Measurements from ENCODE around the gene POMGNT1.

The POMGNT1 gene

DNA sequence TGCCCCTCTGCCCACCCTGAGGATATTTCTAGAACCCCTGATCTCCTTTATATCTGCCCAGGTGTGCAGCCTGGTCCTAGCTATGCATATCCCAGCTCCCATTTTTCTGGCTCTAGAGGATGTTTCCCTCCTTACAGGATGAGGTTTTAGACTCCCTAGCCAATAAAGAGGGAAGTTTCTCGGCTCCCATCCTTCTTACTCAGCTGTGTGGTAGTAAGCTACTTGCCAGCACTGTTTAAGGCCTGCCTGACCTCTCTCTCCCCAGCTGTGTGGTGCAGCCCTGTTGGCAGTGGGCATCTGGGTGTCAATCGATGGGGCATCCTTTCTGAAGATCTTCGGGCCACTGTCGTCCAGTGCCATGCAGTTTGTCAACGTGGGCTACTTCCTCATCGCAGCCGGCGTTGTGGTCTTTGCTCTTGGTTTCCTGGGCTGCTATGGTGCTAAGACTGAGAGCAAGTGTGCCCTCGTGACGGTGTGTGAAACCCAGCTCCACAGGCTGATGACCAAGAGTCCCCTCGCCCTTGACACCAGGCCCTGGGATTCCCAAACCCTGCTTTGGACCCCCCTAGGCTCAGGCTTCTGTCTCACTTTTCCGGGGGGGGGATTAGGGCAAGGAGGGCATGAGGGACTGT lies 14.2 kb downstream of the POMGNT1 start:
- DNase-seq (ENCODE audit: low read depth in 3 of 3, low spot score in 1 of 3), result no peak

- DNase-seq (ENCODE audit: low read depth in 3 of 3, low spot score in 1 of 3), result no peak
Measured at GRCh38 chr1:46183079-46183847, 15.0 kb downstream of the POMGNT1 start.

GRCh38 chr1:46181343-46182260 lies 16.6 kb downstream of the POMGNT1 start:
- no peak for DNase-seq (ENCODE audit: low read depth in 3 of 3, low spot score in 1 of 3)

GRCh38 chr1:46180082-46180616 lies 18.1 kb downstream of the POMGNT1 start:
- no peak for DNase-seq (ENCODE audit: low read depth in 3 of 3, low spot score in 1 of 3)

- peak; percentile 26 to 42 (median 35) for DNase-seq (ENCODE audit: low read depth in 3 of 3, low spot score in 1 of 3)
Measured at GRCh38 chr1:46179138-46180081, 18.8 kb downstream of the POMGNT1 start.

GRCh38 chr1:46176211-46176865 lies 21.9 kb downstream of the POMGNT1 start, which contains the start of gene P3R3URF:
Gene P3R3URF, minus strand, starts transcription at chr1:46176488. Its CDS starts 17 bp downstream, at chr1:46176471.
- no peak for DNase-seq (ENCODE audit: low read depth in 3 of 3, low spot score in 1 of 3)

GRCh38 chr1:46175243-46175642 lies 23.0 kb downstream of the POMGNT1 start:
- DNase-seq (ENCODE audit: low read depth in 3 of 3, low spot score in 1 of 3), result no peak

DNA sequence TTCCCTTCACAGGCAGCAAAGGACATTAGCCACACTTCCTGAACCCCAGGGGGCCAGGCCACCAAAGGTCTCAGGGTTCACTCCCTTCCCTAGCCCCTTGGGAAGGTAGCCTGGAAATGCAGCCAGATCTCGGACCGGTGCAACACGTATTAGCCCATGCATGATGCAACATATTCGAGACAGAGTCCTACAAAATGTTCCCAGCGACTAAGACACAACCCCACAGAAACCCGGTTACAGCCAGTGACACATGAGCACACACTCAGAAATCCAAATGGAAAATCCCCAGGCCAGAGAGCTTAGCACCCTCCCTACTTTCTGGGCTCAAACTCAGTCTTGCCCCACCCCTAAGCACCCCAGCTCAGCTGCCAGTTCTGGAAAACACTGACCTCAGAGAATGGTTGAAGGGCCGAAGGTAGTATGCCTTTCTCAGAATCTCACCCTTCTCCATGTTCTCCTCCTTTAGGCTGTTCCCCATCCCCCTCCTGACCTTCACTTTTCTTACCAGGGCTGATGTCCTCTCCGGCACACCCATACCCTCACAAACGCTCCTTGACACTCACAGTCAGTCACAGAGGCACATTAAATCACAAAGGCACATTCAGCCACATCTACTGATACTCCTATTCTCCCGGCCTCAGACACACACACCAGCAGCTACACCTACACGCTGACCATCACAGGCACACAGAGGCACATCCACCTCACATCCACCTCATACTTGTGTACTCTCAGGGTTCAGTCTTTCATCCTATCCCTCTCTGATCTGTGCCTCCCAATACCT lies 23.6 kb downstream of the POMGNT1 start, which contains the start of gene TSPAN1:
Gene TSPAN1 (plus strand): TSS at position 640 of the 784 bp plus-strand sequence. CDS start 6,021 bp downstream, outside the sequence.
- no peak for DNase-seq (ENCODE audit: low read depth in 3 of 3, low spot score in 1 of 3)

DNA sequence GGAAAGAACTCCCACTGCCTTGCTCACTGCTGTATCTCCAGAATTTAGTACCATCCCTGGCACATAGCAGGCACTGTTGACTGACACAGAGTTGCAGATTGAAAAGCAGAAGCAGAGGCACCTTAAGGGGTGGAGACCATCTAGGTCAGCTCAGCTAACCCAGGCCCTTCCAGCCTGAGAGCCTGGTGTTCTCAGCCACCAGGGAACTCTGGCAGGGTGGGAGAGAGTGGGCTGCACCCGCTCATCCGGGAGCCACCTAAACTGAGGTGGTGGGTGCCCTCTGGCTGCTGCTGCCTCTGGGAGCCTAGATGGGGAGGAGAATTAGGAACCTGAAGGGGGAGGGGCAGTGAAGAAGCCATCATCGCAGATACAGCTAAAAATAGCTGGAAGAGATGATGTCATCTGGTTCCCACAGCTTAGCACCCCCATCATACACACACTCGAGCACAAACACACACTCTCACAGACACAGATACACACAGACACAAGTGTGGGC lies 24.8 kb downstream of the POMGNT1 start:
- DNase-seq (ENCODE audit: low read depth in 3 of 3, low spot score in 1 of 3), result no peak

GRCh38 chr1:46172321-46172720 lies 25.9 kb downstream of the POMGNT1 start:
- no peak for DNase-seq (ENCODE audit: low read depth in 3 of 3, low spot score in 1 of 3)

DNA sequence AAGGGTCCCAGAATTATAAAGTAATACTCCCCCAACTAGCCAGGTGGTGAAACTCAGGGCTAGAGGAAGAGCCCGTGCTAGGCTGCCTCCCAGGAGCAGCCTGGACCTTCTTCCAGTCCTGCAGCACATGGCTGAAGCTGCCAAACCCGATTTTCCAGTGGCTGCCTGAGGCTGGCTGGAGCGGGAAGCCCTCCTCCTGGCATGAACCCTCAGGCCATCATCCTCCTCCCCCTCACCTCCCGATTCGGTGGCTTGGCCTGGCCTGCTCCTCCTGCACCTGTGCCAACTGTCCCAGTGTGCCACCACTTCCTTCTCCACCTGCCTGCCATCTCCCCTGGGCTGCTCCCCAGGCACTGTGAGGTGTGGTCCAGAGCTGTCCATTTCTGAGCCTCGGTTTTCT lies 26.4 kb downstream of the POMGNT1 start:
- no peak for DNase-seq (ENCODE audit: low read depth in 3 of 3, low spot score in 1 of 3)

DNA sequence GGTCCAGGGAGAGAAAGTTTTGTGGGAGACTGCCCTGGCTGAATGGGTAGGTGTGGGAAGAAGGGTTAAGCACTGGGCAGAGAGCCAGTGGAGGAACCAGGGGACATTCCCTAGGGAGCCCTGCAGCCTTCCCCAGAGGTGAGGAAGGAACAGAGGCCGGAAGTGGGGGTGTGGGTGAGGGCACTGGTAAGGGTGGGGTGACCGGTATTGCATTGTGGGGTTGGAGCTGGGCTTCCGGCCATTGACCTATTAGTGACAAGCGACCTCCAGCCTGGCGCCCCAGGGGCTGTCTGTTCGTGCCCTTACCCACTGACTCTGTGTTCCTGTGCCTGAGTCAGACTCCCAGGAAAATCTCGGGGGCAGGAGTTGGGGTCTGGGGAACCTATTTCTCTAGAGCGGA lies 26.9 kb downstream of the POMGNT1 start:
- DNase-seq (ENCODE audit: low read depth in 3 of 3, low spot score in 1 of 3), result no peak

DNA sequence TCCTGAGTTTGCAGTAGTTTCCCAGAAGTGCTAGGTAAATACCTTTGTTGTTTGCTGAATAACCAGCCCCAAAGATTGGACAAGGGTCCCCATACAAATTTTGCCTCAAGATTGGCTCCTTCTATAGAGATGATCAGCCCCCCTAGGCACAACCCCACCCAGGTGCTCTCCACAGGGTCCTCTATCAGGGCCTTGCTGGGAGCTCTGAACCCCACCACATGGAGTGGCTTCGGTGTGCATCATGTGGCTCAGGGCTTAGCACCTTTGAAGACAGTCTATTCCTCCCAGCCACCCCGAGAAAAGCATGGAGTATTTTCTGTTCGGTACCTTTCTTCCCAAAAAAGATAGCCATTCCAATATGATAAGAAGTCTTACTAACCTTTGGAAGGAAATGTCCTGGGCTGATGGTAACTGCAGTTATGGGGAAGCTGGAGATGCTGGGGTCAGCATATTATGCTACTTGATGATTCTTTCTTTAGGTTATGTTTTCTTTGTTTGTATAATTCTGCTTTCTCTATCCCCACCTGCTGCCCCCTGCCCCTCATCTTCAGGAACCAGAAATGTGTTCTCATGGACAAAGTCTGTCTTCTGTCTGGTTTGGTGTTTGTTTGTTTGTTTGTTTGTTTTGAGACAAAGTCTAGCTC lies 28.3 kb downstream of the POMGNT1 start:
- DNase-seq (ENCODE audit: low read depth in 3 of 3, low spot score in 1 of 3), result no peak

DNA sequence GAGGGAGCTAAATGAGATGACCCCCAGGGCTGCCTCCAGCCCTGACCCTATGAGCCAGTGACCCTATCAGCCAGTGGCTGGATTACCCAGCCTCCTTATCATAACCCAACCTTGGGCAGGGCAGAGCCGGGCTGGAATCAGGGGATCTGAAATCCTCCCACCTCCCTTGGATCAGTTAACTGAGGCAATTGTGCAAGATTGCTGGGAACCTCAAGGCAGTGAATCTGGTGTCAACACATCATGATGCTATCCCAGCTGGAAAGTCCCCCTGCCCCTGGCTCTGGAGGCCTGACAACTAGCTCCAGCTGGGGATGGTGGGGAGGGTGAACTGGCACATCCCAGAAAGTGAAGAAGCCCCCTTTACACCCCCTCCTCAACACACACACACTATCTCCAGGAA lies 29.8 kb downstream of the POMGNT1 start:
- no peak for DNase-seq (ENCODE audit: low read depth in 3 of 3, low spot score in 1 of 3)

DNA sequence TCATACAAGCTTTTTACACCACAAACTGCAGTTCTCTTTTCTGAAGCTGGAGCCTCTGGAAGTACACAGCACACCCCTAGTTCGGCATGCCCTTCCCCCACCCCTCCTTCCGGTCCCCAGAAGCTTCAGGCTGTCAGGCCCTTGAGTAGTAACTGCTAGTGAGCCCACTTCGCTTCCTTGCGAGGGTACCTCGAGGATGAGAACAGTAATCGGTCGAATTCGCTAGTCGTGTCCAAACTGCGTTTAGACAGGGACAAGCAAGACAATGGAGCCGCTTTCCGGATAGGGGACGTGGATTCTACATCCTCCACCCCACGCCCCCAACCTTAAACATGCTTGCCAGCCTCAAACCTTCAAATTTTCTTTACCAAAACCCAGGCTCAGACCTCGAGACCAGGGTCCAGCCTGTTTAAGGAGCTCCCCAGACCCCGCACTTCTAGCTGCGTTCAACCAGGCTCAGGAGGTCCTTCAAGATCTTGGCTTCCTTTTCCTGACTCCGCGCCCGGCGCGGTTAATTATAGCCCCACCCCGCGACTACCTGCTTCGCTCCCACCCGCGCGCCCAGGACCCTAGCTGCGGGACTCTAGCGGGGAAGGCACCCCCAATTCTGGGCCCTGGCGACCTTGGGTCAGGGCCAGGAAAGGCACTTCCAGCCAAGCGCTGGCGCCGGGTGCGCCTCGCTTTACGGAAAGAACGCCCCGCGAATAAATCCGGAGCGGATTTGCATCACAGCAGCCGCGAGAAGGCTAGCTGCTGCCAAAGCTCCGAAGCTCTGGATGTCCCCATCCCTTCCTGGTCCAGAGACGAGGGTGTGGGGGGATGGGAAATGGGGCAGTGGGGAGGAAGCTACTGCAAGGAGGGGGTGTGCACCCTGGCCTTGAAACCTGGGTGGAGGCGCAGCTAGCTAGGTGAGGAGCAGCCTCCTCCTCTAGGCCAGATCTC lies 31.4 kb downstream of the POMGNT1 start:
- peak in 1 of 3 donors; percentile 25 for DNase-seq (ENCODE audit: low read depth in 3 of 3, low spot score in 1 of 3)

- DNase-seq (ENCODE audit: low read depth in 3 of 3, low spot score in 1 of 3), result no peak
Measured at GRCh38 chr1:46160212-46160611, 38.0 kb downstream of the POMGNT1 start.

DNA sequence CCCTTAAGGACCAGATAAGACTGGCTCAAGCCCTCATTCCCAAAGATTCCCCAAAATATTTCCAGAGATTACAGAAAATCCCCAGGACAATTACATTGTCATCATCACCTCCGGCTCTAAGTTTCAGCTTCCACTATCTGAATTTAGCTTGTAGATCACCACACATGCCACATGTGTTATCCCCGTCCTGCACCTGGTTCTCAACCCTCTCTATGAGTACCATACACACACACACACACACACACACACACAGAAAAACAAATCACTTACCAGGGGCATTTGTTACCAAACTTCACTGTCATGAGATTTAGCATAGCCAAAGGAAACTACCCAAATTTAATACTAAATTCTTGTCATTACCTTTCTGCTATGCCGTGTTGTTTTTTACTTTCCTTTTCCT lies 38.7 kb downstream of the POMGNT1 start:
- no peak for DNase-seq (ENCODE audit: low read depth in 3 of 3, low spot score in 1 of 3)
